Gastroesophageal sphincter (tissue), 4 donors: ENCODE measurements around the gene ZNF286A. TPM values are rescaled to one million over a fixed set of nuclear protein-coding genes. Genes with fewer than 3 reads are reported as not detected.
"Not testable (repeated sequence)": the region's sequence is repeated elsewhere in the genome, so short reads cannot be mapped to it uniquely, and the experiment has no call there.

ENCODE experiments used
- ATAC-seq: fragments of 150-250 bp; one replicate; pipeline ENCODE4 v1.9.1; 2016; ENCODE audit warnings: mild to moderate bottlenecking, moderate library complexity
- H3K27ac ChIP-seq, 4 donors: fragments of 200-600 bp; sonication (generic) in 3 of 4; 1 replicate in 3 of 4; 2 replicates in 1 of 4; pipeline ENCODE4 v1.5.1; 2016 to 2019
- H3K27me3 ChIP-seq: fragments of 200-600 bp; sonication (generic); one replicate; pipeline ENCODE4 v1.5.1; 2019
- H3K36me3 ChIP-seq, 2 donors: fragments of 200-600 bp; sonication (generic); one replicate each; pipeline ENCODE4 v1.5.1; 2019; ENCODE audit warnings: control low read depth in 1 of 2
- H3K4me1 ChIP-seq, 3 donors: fragments of 200-600 bp; sonication (generic); 1 replicate in 2 of 3; 2 replicates in 1 of 3; pipeline ENCODE4 v1.5.1; 2016 to 2019; ENCODE audit warnings: control low read depth in 2 of 3
- H3K4me3 ChIP-seq, 2 donors: fragments of 200-600 bp; sonication (generic); one replicate each; pipeline ENCODE4 v1.5.1; 2019; ENCODE audit warnings: mild to moderate bottlenecking in 1 of 2, moderate library complexity in 1 of 2
- H3K9me3 ChIP-seq, 3 donors: fragments of 200-600 bp; sonication (generic); one replicate each; pipeline ENCODE4 v1.5.1; 2017 to 2019; ENCODE audit warnings: control low read depth in 2 of 3
- EP300 ChIP-seq: sonication (generic); formaldehyde crosslinking; IDR thresholded peaks from one replicate; pipeline ENCODE4 v1.6.1; 2017; ENCODE audit warnings: antibody characterized with exemption, mild to moderate bottlenecking
- POLR2A ChIP-seq, 2 donors: fragments of 450-650 bp; IDR thresholded peaks; one replicate each; pipeline ENCODE4 v1.6.1; 2017; ENCODE audit warnings: antibody characterized with exemption in 2 of 2, mild to moderate bottlenecking in 2 of 2, moderate library complexity in 1 of 2
- POLR2AphosphoS5 ChIP-seq: sonication (generic); formaldehyde crosslinking; IDR thresholded peaks from one replicate; pipeline ENCODE4 v1.6.1; 2017; ENCODE audit warnings: antibody characterized with exemption
- WGBS, 2 donors: methylation state at CpG; one replicate each; pipeline ENCODE4 v1.1.5; 2018; ENCODE audit warnings: low coverage in 1 of 2; 5-methylcytosine and 5-hydroxymethylcytosine counted together
- small RNA-seq, 4 donors: library from RNA; depleted of rRNA; stranded (forward); fragments of <200 nt; gene quantifications; one replicate each; pipeline ENCODE3, GENCODE V24; 2016
- total RNA-seq, 4 donors: library from RNA; depleted of rRNA; stranded (reverse); fragments of >200 nt; gene quantifications; one replicate each; pipeline ENCODE4 v1.1.0, GENCODE V29; 2016
- TF ChIP-seq, protein P1 (sequence below), 4 experiments: fragments of 200-600 bp in 2 of 4; fragments of 450-650 bp in 2 of 4; sonication (generic) in 1 of 4; IDR thresholded peaks; one replicate each; pipeline ENCODE4 v1.5.1; 2017 to 2019; ENCODE audit warnings: antibody characterized with exemption in 4 of 4, mild to moderate bottlenecking in 2 of 4, moderate library complexity in 2 of 4

The ZNF286A gene
- total RNA-seq, 4 donors from 2014 or later = 15.3 to 27.9 (median 21.8) TPM

DNA sequence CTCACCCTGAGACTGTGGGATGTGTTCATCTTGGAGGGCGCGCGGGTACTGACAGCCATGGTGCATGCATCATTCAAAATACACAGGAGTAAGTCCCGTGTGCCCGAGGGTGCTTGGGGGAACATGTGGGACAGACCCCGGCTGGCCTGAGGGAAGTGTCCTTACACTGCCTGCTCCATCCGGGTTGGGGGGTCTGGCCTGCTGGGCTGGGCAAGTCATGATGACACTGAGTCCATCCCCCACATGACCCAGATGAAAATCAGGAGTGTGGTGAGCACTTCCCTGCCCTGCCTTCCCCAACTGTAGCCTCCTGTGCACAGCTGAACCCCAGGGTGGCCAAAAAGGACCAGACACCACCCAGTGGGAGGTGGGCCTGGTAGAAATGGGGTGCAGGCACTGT, 43.4 kb downstream of the ZNF286A start:
- Histone ChIP-seq H3K27ac (no peak overlapping the region), H3K27me3 (no peaks in the 10 kb centered on the region), H3K9me3 (no peaks in the 10 kb centered on the region), H3K4me3 (no peak overlapping the region), H3K4me1 (no peaks in the 10 kb centered on the region), H3K36me3 (no peaks in the 10 kb centered on the region)
- WGBS, 2 donors = no CpG with 5 or more reads among the region's 7 CpGs
- ATAC-seq = no peak
- TF ChIP-seq, protein P1, sequence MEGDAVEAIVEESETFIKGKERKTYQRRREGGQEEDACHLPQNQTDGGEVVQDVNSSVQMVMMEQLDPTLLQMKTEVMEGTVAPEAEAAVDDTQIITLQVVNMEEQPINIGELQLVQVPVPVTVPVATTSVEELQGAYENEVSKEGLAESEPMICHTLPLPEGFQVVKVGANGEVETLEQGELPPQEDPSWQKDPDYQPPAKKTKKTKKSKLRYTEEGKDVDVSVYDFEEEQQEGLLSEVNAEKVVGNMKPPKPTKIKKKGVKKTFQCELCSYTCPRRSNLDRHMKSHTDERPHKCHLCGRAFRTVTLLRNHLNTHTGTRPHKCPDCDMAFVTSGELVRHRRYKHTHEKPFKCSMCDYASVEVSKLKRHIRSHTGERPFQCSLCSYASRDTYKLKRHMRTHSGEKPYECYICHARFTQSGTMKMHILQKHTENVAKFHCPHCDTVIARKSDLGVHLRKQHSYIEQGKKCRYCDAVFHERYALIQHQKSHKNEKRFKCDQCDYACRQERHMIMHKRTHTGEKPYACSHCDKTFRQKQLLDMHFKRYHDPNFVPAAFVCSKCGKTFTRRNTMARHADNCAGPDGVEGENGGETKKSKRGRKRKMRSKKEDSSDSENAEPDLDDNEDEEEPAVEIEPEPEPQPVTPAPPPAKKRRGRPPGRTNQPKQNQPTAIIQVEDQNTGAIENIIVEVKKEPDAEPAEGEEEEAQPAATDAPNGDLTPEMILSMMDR (IDR thresholded peaks at IDR 0.05) = no peak
- TF ChIP-seq EP300 (no peak), POLR2A (IDR thresholded peaks at IDR 0.05) (no peak), POLR2AphosphoS5 (no peak)

DNA sequence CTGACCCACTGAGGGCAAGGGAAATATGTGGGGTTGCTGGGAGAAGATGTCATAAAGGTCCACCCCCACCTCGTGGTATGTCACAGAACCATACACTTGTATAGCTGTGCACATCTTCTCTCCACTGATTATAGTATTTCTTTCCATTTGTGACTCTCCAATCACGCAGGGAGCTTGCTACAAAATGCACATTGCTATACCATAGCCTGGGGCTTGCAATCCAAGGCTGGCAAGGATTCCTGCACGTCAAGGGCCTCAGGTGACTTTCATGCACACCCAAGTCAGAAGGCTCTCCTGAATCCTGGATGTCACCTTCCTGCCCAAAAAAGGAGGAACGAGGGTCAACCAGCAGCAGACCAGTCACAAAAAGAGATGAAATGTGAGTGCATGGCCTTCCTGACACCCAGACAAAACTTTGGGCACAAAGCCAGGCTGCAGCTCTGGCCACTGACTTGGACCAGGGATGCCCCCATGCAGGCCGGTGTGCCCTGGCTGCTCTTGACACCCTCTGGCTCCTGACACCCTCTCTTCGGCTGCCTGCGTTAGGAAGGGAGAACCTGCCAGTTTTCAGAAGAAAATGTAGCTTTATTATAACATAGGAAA, 44.6 kb downstream of the ZNF286A start:
- 61 to 71% methylated on average over 1 to 4 of the region's 7 CpGs for WGBS, 2 donors
- Histone ChIP-seq H3K36me3 (no peaks in the 10 kb centered on the region), H3K4me3 (no peak overlapping the region), H3K9me3 (no peaks in the 10 kb centered on the region), H3K27ac (no peak overlapping the region), H3K27me3 (peaks cover under 1% of the 10 kb centered on the region), H3K4me1 (no peaks in the 10 kb centered on the region)
- no peak for TF ChIP-seq POLR2A (IDR thresholded peaks at IDR 0.05)
- TF ChIP-seq EP300 = no peak
- TF ChIP-seq POLR2AphosphoS5 = no peak
- TF ChIP-seq, protein P1 (IDR thresholded peaks at IDR 0.05) = no peak
- ATAC-seq = no peak

DNA sequence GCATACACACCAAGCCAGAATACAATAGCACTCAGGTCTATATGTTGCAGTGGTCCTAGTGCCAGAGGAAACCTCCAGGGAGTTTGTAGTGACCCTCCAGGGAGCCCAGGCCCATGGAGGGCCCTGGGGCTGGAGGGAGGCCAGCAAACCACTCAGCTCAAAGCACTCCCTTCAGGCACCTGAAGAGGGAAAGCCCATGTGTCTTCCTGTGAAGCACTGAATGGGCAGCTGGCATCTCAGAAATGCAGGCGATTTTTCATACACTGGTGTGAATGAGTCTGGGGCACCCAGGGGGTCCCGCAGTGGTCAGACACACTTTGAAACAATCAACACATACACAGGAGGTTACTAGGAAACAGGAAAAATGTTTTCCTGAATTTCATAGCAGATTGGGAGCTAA, 45.3 kb downstream of the ZNF286A start:
- TF ChIP-seq EP300 (no peak), POLR2AphosphoS5 (no peak), POLR2A (IDR thresholded peaks at IDR 0.05) (no peak)
- TF ChIP-seq, protein P1 (IDR thresholded peaks at IDR 0.05) = no peak
- Histone ChIP-seq H3K9me3 (no peaks in the 10 kb centered on the region), H3K4me1 (no peaks in the 10 kb centered on the region), H3K4me3 (no peak overlapping the region), H3K27ac (no peak overlapping the region), H3K27me3 (peaks cover 5% of the 10 kb centered on the region), H3K36me3 (no peaks in the 10 kb centered on the region)
- WGBS, 2 donors = 63% methylated on average over 1 of the region's 2 CpGs; no CpG with 5 or more reads in 1 of the 2 donors
- no peak for ATAC-seq

DNA sequence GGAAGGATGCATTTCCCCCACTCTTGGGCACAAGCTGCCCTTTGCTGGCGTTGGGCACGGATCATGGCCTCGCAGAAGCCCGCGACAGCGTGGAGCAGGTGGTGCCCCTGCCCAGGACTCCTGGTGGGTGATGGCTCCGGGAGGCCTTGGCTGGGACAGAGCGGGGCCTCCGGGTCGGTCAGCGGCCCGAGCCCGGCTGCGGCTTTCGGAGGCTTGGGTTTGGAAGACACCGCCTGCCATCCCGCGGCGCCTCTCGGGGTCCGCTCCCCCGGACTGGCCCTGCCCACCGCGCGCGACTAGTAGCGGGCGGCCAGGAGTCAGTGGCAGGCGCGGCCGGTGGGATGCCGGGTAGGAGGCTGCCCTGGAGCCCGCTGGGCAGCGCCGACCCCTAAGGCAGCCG, 49.9 kb downstream of the ZNF286A start:
- no CpG with 5 or more reads among the region's 36 CpGs for WGBS, 2 donors
- not testable (repeated sequence) for ATAC-seq

DNA sequence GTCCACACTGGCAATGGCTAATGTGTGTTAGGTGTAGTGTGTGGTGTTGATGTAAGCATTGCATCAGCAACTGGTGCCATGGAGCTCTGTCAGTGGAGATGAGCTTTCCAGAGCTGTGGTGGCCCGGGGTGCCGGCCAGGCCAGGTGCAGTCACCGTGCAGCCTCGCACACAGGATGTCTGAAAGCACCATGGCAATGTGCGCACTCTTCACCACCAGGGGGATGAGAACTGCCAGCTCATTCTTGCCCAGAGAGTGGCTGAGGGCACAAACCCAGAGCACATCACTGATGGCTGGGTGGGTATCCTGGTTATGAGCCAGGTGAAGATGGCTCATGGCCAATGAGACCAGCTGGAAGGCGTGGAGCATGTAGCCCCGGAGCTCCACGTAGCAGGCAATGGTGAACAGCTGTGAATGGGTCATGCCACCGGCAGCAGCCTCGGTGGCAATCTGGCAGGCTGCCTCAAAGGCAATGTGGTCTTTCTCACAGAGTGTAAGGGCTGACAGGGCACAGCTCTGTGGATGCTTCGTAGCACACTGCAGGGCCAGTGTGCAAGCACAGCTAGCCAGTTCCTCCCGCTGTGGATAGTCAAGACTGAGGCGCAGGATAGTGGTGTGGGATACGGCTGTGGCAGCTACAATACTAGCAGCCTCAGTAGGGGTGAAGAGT, 69.4 kb downstream of the ZNF286A start:
- H3K27me3 ChIP-seq, H3K9me3 ChIP-seq, H3K4me1 ChIP-seq, H3K4me3 ChIP-seq, H3K27ac ChIP-seq, ATAC-seq, H3K36me3 ChIP-seq: not testable (repeated sequence)
- no CpG with 5 or more reads among the region's 14 CpGs for WGBS, 2 donors

More for the DNA sequence above, 49.9 kb downstream of the ZNF286A start:
- H3K27me3 ChIP-seq, H3K4me1 ChIP-seq, H3K27ac ChIP-seq, H3K9me3 ChIP-seq, H3K36me3 ChIP-seq, H3K4me3 ChIP-seq: not testable (repeated sequence)

Small RNA genes within 50 kb of the gene (small RNA-seq; reads per million reads assigned to genes)
- gene ZNF29P = 0 reads per million in 4 donors

Other genes with a start within 250 kb of the ZNF286A start
- 1 to 10 TPM; 5.4 to 5.9 (median 5.5) TPM for gene CDRT4, start 232.1 kb upstream of the ZNF286A start, total RNA-seq
- 10 to 100 TPM in 2 of 4 donors, 1 to 10 TPM in 2; 3.8 to 17.0 (median 8.4) TPM for gene TVP23C, start 136.3 kb upstream of the ZNF286A start, total RNA-seq
- gene FBXW10B, start 80.0 kb upstream of the ZNF286A start, total RNA-seq = under 1 TPM; 0.40 to 0.81 (median 0.66) TPM
- 10 to 100 TPM; 18.6 to 61.0 (median 36.8) TPM for gene TRIM16, start 15.4 kb upstream of the ZNF286A start, total RNA-seq
- under 1 TPM in 2 of 4 donors, not detected in 2; 0.08 to 0.93 TPM for gene TBC1D26, start 32.5 kb downstream of the ZNF286A start, total RNA-seq
- 1 to 10 TPM in 2 of 4 donors, under 1 TPM in 1, not detected in 1; 0.40 to 2.0 (median 1.2) TPM for gene ADORA2B, start 245.4 kb downstream of the ZNF286A start, total RNA-seq